ENCODE results near the gene ZDHHC3. TPM values are rescaled to one million over a fixed set of nuclear protein-coding genes. Genes with fewer than 3 reads are reported as not detected.

Gene ZDHHC3
- total RNA-seq, result 10 to 100 TPM; 59.6 to 81.3 (median 72.8) TPM

GRCh38 chr3:44976002-44976815, at the start of gene ZDHHC3, which contains the start of gene EXOSC7:
Gene ZDHHC3, minus strand, starts transcription at chr3:44976174. Its CDS starts 16,738 bp downstream, at chr3:44959436.
Gene EXOSC7, plus strand, starts transcription at chr3:44976244. Its CDS starts 34 bp downstream, at chr3:44976278.
- peaks cover 31 to 61% (median 42%) of the 10 kb centered on the region in 4 donors for H3K4me1 ChIP-seq

GRCh38 chr3:45024542-45025255, 48.7 kb upstream of the ZDHHC3 start:
- no peak for TF ChIP-seq CTCF (IDR thresholded peaks at IDR 0.05)
- TF ChIP-seq POLR2AphosphoS5 (IDR thresholded peaks at IDR 0.05), result no peak
- TF ChIP-seq POLR2A (IDR thresholded peaks at IDR 0.05; ENCODE audit: low read depth), result no peak
- no peak for TF ChIP-seq EP300 (IDR thresholded peaks at IDR 0.05)
- intact Hi-C loops (cut with DNase I), result no loop called here
- no peaks in the 10 kb centered on the region for H3K36me3 ChIP-seq
- DNase-seq (ENCODE audit: extremely low spot score), result no peak
- 54% methylated on average over 6 of the region's 6 CpGs for WGBS
- peaks cover 47 to 70% (median 66%) of the 10 kb centered on the region in 4 donors for H3K4me1 ChIP-seq
- no peaks in the 10 kb centered on the region for H3K27me3 ChIP-seq
- H3K27ac ChIP-seq (replicated peaks in 1 of 4), result peak overlapping the region; percentile 62 to 79 (median 73)
- H3K9me3 ChIP-seq, result no peaks in the 10 kb centered on the region
- H3K4me3 ChIP-seq, result no peak overlapping the region

More at GRCh38 chr3:44976002-44976815, at the start of gene ZDHHC3, which contains the start of gene EXOSC7:
- H3K27ac ChIP-seq (replicated peaks in 1 of 4), result peak within 1 kb of the TSS; percentile 88 to 96 (median 94)
- H3K9me3 ChIP-seq, result no peaks in the 10 kb centered on the region
- H3K27me3 ChIP-seq, result no peaks in the 10 kb centered on the region
- DNase-seq (ENCODE audit: extremely low spot score), result peak; percentile 97
- H3K36me3 ChIP-seq, result no peaks in the 10 kb centered on the region
- intact Hi-C loops (cut with DNase I), result loop anchor here (10.0 kb wide), 1 partner anchor 111 kb away; the partner anchor contains the start of gene TMEM42
- WGBS, result under 1% methylated on average over 33 of the region's 82 CpGs
- H3K4me3 ChIP-seq, result peak within 1 kb of the TSS; percentile 71 to 99 (median 93)
- TF ChIP-seq POLR2A (IDR thresholded peaks at IDR 0.05; ENCODE audit: low read depth) (peak; percentile 44), CTCF (IDR thresholded peaks at IDR 0.05) (no peak), POLR2AphosphoS5 (IDR thresholded peaks at IDR 0.05) (peak; percentile 81 to 87)

GRCh38 chr3:45023675-45024074, 47.7 kb upstream of the ZDHHC3 start:
- intact Hi-C loops (cut with DNase I), result no loop called here
- TF ChIP-seq CTCF (IDR thresholded peaks at IDR 0.05) (no peak), POLR2A (IDR thresholded peaks at IDR 0.05; ENCODE audit: low read depth) (no peak), POLR2AphosphoS5 (IDR thresholded peaks at IDR 0.05) (no peak)
- no peak for DNase-seq (ENCODE audit: extremely low spot score)
- Histone ChIP-seq H3K4me1 (peaks cover 45 to 60% (median 56%) of the 10 kb centered on the region in 4 donors), H3K9me3 (no peaks in the 10 kb centered on the region), H3K36me3 (no peaks in the 10 kb centered on the region), H3K4me3 (no peak overlapping the region), H3K27me3 (no peaks in the 10 kb centered on the region), H3K27ac (replicated peaks in 1 of 4) (no peak overlapping the region)
- WGBS, result 90% methylated on average over 3 of the region's 3 CpGs

- 55% methylated on average over 12 of the region's 12 CpGs for WGBS
- intact Hi-C loops (cut with DNase I), result no loop called here
- H3K36me3 ChIP-seq, result no peaks in the 10 kb centered on the region
- no peak overlapping the region for H3K4me3 ChIP-seq
- no peaks in the 10 kb centered on the region for H3K27me3 ChIP-seq
- peak overlapping the region in 1 of 4 donors; percentile 31 for H3K27ac ChIP-seq (replicated peaks in 1 of 4)
- no peaks in the 10 kb centered on the region for H3K9me3 ChIP-seq
- peak; percentile 15 to 19 for TF ChIP-seq POLR2AphosphoS5 (IDR thresholded peaks at IDR 0.05)
- no peak for TF ChIP-seq POLR2A (IDR thresholded peaks at IDR 0.05; ENCODE audit: low read depth)
- H3K4me1 ChIP-seq, result peaks cover 38 to 53% (median 43%) of the 10 kb centered on the region in 4 donors
- no peak for DNase-seq (ENCODE audit: extremely low spot score)
Measured at GRCh38 chr3:45021524-45022297, 45.7 kb upstream of the ZDHHC3 start.
